ENCODE data around the gene KCTD17. TPM values are rescaled to one million over a fixed set of nuclear protein-coding genes. Genes with fewer than 3 reads are reported as not detected.

The KCTD17 gene
- total RNA-seq, 1 donor from 2014 or later: 24.2 TPM

DNA sequence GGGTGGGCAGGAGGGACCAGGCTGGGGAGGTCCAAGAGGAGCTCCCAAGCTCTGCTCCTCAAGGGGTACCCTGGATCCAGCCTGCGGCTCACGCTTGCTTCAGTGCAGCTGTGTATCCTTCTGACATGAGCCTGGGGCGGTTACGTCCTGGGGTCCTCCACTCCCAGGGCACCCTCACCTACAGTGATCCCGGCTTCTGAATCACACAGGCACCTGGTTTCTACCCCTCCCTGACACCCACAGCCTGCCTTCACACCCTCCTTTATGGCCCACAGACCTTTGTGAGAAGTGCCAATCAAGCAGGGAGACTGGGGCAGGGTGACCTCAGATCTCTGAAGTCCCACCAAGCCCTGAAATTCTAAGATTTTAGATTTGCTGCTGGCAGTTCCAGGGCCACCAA lies 30.5 kb upstream of the KCTD17 start:
- Histone ChIP-seq H3K36me3 (peaks cover 28% of the 10 kb centered on the region), H3K4me3 (peak overlapping the region; percentile 94), H3K27ac (no peak overlapping the region), H3K27me3 (ENCODE audit: low read depth) (no peaks in the 10 kb centered on the region), H3K4me1 (peaks cover 73% of the 10 kb centered on the region), H3K9me3 (no peaks in the 10 kb centered on the region)
- no peak for ATAC-seq
- DNase-seq: no peak
- intact Hi-C loops (cut with DNase I): no loop called here
- TF ChIP-seq, protein P1, sequence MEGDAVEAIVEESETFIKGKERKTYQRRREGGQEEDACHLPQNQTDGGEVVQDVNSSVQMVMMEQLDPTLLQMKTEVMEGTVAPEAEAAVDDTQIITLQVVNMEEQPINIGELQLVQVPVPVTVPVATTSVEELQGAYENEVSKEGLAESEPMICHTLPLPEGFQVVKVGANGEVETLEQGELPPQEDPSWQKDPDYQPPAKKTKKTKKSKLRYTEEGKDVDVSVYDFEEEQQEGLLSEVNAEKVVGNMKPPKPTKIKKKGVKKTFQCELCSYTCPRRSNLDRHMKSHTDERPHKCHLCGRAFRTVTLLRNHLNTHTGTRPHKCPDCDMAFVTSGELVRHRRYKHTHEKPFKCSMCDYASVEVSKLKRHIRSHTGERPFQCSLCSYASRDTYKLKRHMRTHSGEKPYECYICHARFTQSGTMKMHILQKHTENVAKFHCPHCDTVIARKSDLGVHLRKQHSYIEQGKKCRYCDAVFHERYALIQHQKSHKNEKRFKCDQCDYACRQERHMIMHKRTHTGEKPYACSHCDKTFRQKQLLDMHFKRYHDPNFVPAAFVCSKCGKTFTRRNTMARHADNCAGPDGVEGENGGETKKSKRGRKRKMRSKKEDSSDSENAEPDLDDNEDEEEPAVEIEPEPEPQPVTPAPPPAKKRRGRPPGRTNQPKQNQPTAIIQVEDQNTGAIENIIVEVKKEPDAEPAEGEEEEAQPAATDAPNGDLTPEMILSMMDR (IDR thresholded peaks at IDR 0.05): no peak

DNA sequence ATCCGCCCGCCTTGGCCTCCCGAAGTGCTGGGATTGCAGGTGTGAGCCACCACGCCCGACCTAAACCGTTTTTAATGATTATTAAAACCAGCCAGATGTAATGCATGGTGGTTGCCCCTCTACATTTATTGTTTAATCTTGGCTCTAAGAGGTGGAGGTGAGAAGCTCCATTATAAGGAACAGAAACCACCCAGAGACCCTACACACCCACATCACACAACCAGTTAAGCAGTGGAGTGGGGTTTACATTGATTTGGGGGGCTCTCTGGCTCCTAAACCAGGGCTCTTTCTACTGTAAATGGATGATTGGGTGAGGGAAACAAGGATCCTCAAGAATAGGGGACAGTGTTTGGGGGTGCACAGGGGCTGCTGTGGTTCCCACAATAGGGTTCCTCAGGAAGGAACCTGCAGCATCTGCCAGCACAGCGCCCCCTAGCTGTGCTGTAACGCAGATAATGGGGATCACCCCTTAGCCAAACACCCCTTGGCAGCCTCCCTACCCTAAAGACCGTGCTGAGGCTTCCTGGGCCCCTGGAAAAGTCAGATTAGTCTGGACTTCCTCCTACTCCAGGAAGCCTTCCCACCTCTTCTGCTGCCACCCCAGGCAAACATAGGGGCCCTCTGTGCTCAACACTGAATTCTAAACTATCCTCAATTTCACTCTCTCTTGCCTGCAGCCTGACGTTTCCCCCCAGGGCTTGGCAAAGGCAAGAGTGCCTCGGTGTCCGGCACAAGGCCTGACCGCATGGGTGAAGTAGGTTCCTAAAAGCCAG lies 29.6 kb upstream of the KCTD17 start:
- peak; percentile 76 for DNase-seq
- Histone ChIP-seq H3K9me3 (no peaks in the 10 kb centered on the region), H3K27ac (no peak overlapping the region), H3K4me3 (peak overlapping the region; percentile 2), H3K36me3 (peaks cover 36% of the 10 kb centered on the region), H3K4me1 (peaks cover 65% of the 10 kb centered on the region), H3K27me3 (ENCODE audit: low read depth) (no peaks in the 10 kb centered on the region)
- peak in 1 of 2 donors; percentile 14 for ATAC-seq
- intact Hi-C loops (cut with DNase I): no loop called here
- TF ChIP-seq, protein P1 (IDR thresholded peaks at IDR 0.05): peak; percentile 75

- peaks cover 38% of the 10 kb centered on the region for H3K36me3 ChIP-seq
- ATAC-seq (peak in 1 of 2 donors; percentile 15), DNase-seq (no peak)
- H3K4me3 ChIP-seq: peak overlapping the region; percentile 2
- no peaks in the 10 kb centered on the region for H3K27me3 ChIP-seq (ENCODE audit: low read depth)
- H3K4me1 ChIP-seq: peaks cover 57% of the 10 kb centered on the region
- intact Hi-C loops (cut with DNase I): no loop called here
- no peak overlapping the region for H3K27ac ChIP-seq
- TF ChIP-seq, protein P1 (IDR thresholded peaks at IDR 0.05): no peak
- H3K9me3 ChIP-seq: no peaks in the 10 kb centered on the region
These were observed 28.8 kb upstream of the KCTD17 start for GRCh38 chr22:37022483-37023337.

DNA sequence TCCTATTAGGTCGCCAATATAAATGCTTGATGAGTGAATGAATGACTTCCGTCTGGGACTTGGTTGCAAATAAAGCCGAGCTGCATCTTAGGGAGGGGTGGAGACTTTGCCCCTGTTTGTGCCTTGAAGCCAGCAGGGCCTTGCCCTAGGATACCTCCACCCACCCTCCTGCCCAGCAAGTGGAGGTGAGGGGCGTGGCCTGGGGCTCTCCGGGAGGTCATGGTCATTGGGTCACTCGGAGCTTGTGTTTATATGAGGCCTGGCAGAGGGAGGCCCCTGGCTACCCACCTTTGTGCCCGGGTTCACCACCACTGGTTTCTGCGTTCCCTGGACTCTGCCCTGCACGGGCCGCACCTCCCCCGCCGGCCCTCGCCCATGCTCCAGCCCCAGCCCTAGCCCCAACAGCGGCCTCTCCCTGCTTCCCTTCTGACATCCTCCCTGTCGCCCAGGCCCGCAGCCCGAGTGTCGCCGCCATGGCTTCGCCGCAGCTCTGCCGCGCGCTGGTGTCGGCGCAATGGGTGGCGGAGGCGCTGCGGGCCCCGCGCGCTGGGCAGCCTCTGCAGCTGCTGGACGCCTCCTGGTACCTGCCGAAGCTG lies 27.7 kb upstream of the KCTD17 start:
- intact Hi-C loops (cut with DNase I): no loop called here
- Histone ChIP-seq H3K4me3 (no peak overlapping the region), H3K27me3 (ENCODE audit: low read depth) (no peaks in the 10 kb centered on the region), H3K27ac (no peak overlapping the region), H3K4me1 (peaks cover 46% of the 10 kb centered on the region), H3K9me3 (no peaks in the 10 kb centered on the region), H3K36me3 (peaks cover 45% of the 10 kb centered on the region)
- TF ChIP-seq, protein P1 (IDR thresholded peaks at IDR 0.05): no peak
- no peak for ATAC-seq
- DNase-seq: no peak

DNA sequence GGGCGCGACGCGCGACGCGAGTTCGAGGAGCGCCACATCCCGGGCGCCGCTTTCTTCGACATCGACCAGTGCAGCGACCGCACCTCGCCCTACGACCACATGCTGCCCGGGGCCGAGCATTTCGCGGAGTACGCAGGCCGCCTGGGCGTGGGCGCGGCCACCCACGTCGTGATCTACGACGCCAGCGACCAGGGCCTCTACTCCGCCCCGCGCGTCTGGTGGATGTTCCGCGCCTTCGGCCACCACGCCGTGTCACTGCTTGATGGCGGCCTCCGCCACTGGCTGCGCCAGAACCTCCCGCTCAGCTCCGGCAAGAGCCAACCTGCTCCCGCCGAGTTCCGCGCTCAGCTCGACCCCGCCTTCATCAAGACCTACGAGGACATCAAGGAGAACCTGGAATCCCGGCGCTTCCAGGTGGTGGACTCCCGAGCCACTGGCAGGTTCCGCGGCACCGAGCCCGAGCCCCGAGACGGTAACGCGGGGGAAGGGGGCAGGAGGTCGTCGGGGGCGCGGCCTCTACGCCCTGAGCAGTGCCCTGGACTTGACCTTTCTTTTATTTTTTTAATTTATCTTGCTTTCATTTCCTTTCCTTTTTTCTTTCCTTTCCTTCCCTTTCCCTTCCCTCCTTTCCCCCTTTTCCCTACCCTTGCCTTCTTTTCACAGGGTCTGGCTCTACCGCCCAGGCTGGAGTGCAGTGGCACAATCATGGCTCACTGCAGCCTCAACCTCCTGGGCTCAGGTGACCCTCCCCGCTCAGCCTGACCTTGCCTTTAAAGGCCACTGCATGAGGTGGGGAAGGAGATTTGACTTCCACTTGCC lies 27.0 kb upstream of the KCTD17 start:
- peaks cover 52% of the 10 kb centered on the region for H3K36me3 ChIP-seq
- H3K27ac ChIP-seq: no peak overlapping the region
- no peak overlapping the region for H3K4me3 ChIP-seq
- TF ChIP-seq, protein P1 (IDR thresholded peaks at IDR 0.05): no peak
- DNase-seq (no peak), ATAC-seq (no peak)
- H3K9me3 ChIP-seq: no peaks in the 10 kb centered on the region
- peaks cover 46% of the 10 kb centered on the region for H3K4me1 ChIP-seq
- no peaks in the 10 kb centered on the region for H3K27me3 ChIP-seq (ENCODE audit: low read depth)
- intact Hi-C loops (cut with DNase I): no loop called here
